GM19023 (cell line): ENCODE results near the gene STXBP5.

ENCODE experiments used
- ATAC-seq: cut with Tn5 transposase; IDR thresholded peaks from one replicate; pipeline ENCODE4 v1.9.1; 2021; ENCODE audit warnings: mild to moderate bottlenecking, moderate library complexity; ENCODE audit not compliant: unreplicated experiment

The STXBP5 gene

GRCh38 chr6:147177286-147177685, 26.9 kb upstream of the STXBP5 start:
- no peak for ATAC-seq

- no peak for ATAC-seq
These were observed 25.9 kb upstream of the STXBP5 start for GRCh38 chr6:147178355-147178754.

- ATAC-seq, result no peak
These were observed 24.4 kb upstream of the STXBP5 start for GRCh38 chr6:147179809-147180208.

GRCh38 chr6:147180926-147181325, 23.3 kb upstream of the STXBP5 start:
- no peak for ATAC-seq

- no peak for ATAC-seq
These were observed 19.8 kb upstream of the STXBP5 start for GRCh38 chr6:147184379-147184778.

- no peak for ATAC-seq
These were observed 19.0 kb upstream of the STXBP5 start for GRCh38 chr6:147185216-147185615.

- ATAC-seq, result no peak
These were observed 13.7 kb upstream of the STXBP5 start for GRCh38 chr6:147190556-147190955.

GRCh38 chr6:147192278-147192911, 11.8 kb upstream of the STXBP5 start:
- no peak for ATAC-seq

- no peak for ATAC-seq
These were observed 9.4 kb upstream of the STXBP5 start for GRCh38 chr6:147194652-147195411.

- no peak for ATAC-seq
These were observed 8.7 kb upstream of the STXBP5 start for GRCh38 chr6:147195510-147195909.

- no peak for ATAC-seq
These were observed 8.2 kb upstream of the STXBP5 start for GRCh38 chr6:147195987-147196386.

GRCh38 chr6:147200711-147201110, 3.5 kb upstream of the STXBP5 start:
- no peak for ATAC-seq

GRCh38 chr6:147201885-147202515, 2.2 kb upstream of the STXBP5 start:
- no peak for ATAC-seq

GRCh38 chr6:147202516-147203310, 1.5 kb upstream of the STXBP5 start:
- peak; percentile 76 for ATAC-seq

- ATAC-seq, result peak; percentile 52
These were observed 732 bp upstream of the STXBP5 start for GRCh38 chr6:147203311-147204059.

GRCh38 chr6:147204843-147205311, 660 bp downstream of the STXBP5 start:
- no peak for ATAC-seq

GRCh38 chr6:147205690-147206600, 1.7 kb downstream of the STXBP5 start:
- ATAC-seq, result no peak

- no peak for ATAC-seq
These were observed 3.1 kb downstream of the STXBP5 start for GRCh38 chr6:147207351-147207750.
